SK-N-SH (cell line): ENCODE data around the gene PROM2. TPM values are rescaled to one million over a fixed set of nuclear protein-coding genes. Genes with fewer than 3 reads are reported as not detected.

Source experiments
- CTCF ChIA-PET: fragments of 300-600, 350-600 bp; formaldehyde crosslinking; extraction: SDS; loops from one replicate; lab custom pipeline; 2021; lab: Yijun Ruan, JAX
- POLR2A ChIA-PET: fragments of 350-600 bp; sonication (Branson Sonifier 250); formaldehyde crosslinking; extraction: SDS; loops from one replicate; lab custom pipeline; 2020; ENCODE audit warnings: antibody characterized with exemption, inconsistent platforms; lab: Yijun Ruan, JAX
- DNase-seq: peaks from one replicate; pipeline ENCODE4 v3.0.0; 2012
- H2AFZ ChIP-seq: fragments of 200-600 bp; sonication (generic); 2 replicates; pipeline ENCODE4 v1.8.1; 2016; ENCODE audit warnings: antibody characterized with exemption, mild to moderate bottlenecking, low read depth
- H3F3A ChIP-seq: fragments of 200-600 bp; sonication (generic); replicated peaks from 2 replicates; pipeline ENCODE3; 2016; ENCODE audit warnings: antibody characterized with exemption, mild to moderate bottlenecking; ENCODE audit not compliant: insufficient read depth
- H3K27ac ChIP-seq, 2 experiments: fragments of 200-500 bp in 1 of 2; fragments of 200-600 bp in 1 of 2; sonication (Bioruptor generic) in 1 of 2; sonication (generic), shearing (Covaris generic) in 1 of 2; 2 replicates each; pipeline versions ENCODE4 v1.5.1 to v1.6.1; 2014 to 2016; ENCODE audit warnings: low read depth in 2 of 2, inconsistent platforms in 1 of 2, low read length in 1 of 2, mild to moderate bottlenecking in 1 of 2, mixed read lengths in 1 of 2
- H3K27me3 ChIP-seq: fragments of 200-600 bp; sonication (generic), shearing (Covaris generic); 2 replicates; pipeline ENCODE4 v1.6.1; 2016; ENCODE audit warnings: mixed run types; ENCODE audit not compliant: insufficient read depth
- H3K36me3 ChIP-seq, 2 experiments: fragments of 200-500 bp in 1 of 2; fragments of 200-600 bp in 1 of 2; sonication (Bioruptor generic) in 1 of 2; sonication (generic) in 1 of 2; replicated peaks in 1 of 2; 2 replicates each; pipeline versions ENCODE3 to v1.5.1; 2014 to 2016; ENCODE audit warnings: low read length in 1 of 2, mild to moderate bottlenecking in 1 of 2; ENCODE audit not compliant: insufficient read depth in 2 of 2, control insufficient read depth in 1 of 2
- H3K4me1 ChIP-seq, 2 experiments: fragments of 200-500 bp in 1 of 2; fragments of 200-600 bp in 1 of 2; sonication (Bioruptor generic) in 1 of 2; sonication (generic), shearing (Covaris generic) in 1 of 2; 2 replicates each; pipeline versions ENCODE4 v1.5.1 to v1.6.1; 2014 to 2016; ENCODE audit warnings: low read depth in 1 of 2, low read length in 1 of 2, mixed run types in 1 of 2; ENCODE audit not compliant: insufficient read depth in 2 of 2, control insufficient read depth in 1 of 2
- H3K4me2 ChIP-seq: fragments of 200-600 bp; sonication (generic), shearing (Covaris generic); 2 replicates; pipeline ENCODE4 v1.6.1; 2017; ENCODE audit warnings: mixed run types
- H3K4me3 ChIP-seq, 2 experiments: fragments of 200-500 bp in 1 of 2; fragments of 200-600 bp in 1 of 2; sonication (Bioruptor generic) in 1 of 2; sonication (generic), shearing (Covaris generic) in 1 of 2; 2 replicates each; pipeline versions ENCODE4 v1.5.1 to v1.8.1; 2014 to 2016; ENCODE audit warnings: low read depth in 2 of 2, inconsistent platforms in 1 of 2, low read length in 1 of 2, mild to moderate bottlenecking in 1 of 2, mixed read lengths in 1 of 2, moderate library complexity in 1 of 2
- H3K79me2 ChIP-seq: fragments of 200-600 bp; sonication (generic); 2 replicates; pipeline ENCODE4 v1.8.1; 2017; ENCODE audit warnings: mild to moderate bottlenecking; ENCODE audit not compliant: insufficient read depth
- H3K9ac ChIP-seq: fragments of 200-600 bp; sonication (generic); 2 replicates; pipeline ENCODE4 v1.6.1; 2017; ENCODE audit warnings: mixed run types
- H3K9me2 ChIP-seq: fragments of 200-600 bp; sonication (generic); 2 replicates; pipeline ENCODE4 v1.6.1; 2017; ENCODE audit warnings: mixed run types
- H3K9me3 ChIP-seq: fragments of 200-600 bp; sonication (generic); 2 replicates; pipeline ENCODE4 v1.6.1; 2017; ENCODE audit warnings: mixed run types, mild to moderate bottlenecking, moderate library complexity
- H4K20me1 ChIP-seq: fragments of 200-600 bp; sonication (generic); 2 replicates; pipeline ENCODE4 v1.6.1; 2017; ENCODE audit warnings: mild to moderate bottlenecking, mixed run types; ENCODE audit not compliant: insufficient read depth
- CTCF ChIP-seq: fragments of 200-600 bp; sonication (generic); IDR thresholded peaks from 2 replicates; pipeline ENCODE4 v1.6.1; 2017; ENCODE audit warnings: antibody characterized with exemption, mild to moderate bottlenecking, moderate library complexity
- EP300 ChIP-seq, 2 experiments: IDR thresholded peaks; 2 replicates each; pipeline versions ENCODE4 v1.4.0 to v1.6.1; 2012; ENCODE audit warnings: borderline replicate concordance in 1 of 2, low read depth in 1 of 2, low read length in 1 of 2
- EZH2phosphoT487 ChIP-seq: fragments of 200-600 bp; sonication (generic); IDR thresholded peaks from 2 replicates; pipeline ENCODE4 v1.6.1; 2017; ENCODE audit warnings: low read depth, mixed run types, mild to moderate bottlenecking, antibody characterized with exemption, moderate library complexity, borderline replicate concordance
- FOSL2 ChIP-seq: IDR thresholded peaks from 2 replicates; pipeline ENCODE4 v1.4.0; 2012; ENCODE audit warnings: low read depth, mild to moderate bottlenecking, moderate library complexity, borderline replicate concordance
- FOXJ3 ChIP-seq: sonication (generic); formaldehyde crosslinking; IDR thresholded peaks from 2 replicates; pipeline ENCODE4 v1.5.1; 2020; ENCODE audit warnings: mild to moderate bottlenecking, missing genetic modification reagents
- FOXM1 ChIP-seq: IDR thresholded peaks from 2 replicates; pipeline ENCODE4 v1.4.0; 2012; ENCODE audit warnings: low read depth, mild to moderate bottlenecking
- PBX3 ChIP-seq: IDR thresholded peaks from 2 replicates; pipeline ENCODE4; 2012
- RAD21 ChIP-seq: IDR thresholded peaks from 2 replicates; pipeline ENCODE4 v1.6.1; 2012; ENCODE audit warnings: mild to moderate bottlenecking, low read length
- REST ChIP-seq: IDR thresholded peaks from 2 replicates; pipeline ENCODE4 v1.6.1; 2012; ENCODE audit warnings: mild to moderate bottlenecking, low read depth, low read length, moderate library complexity
- SIN3A ChIP-seq: IDR thresholded peaks from 2 replicates; pipeline ENCODE4 v1.6.1; 2012; ENCODE audit warnings: low read depth, mild to moderate bottlenecking, low read length, moderate library complexity, borderline replicate concordance
- SMC3 ChIP-seq: IDR thresholded peaks from 2 replicates; pipeline ENCODE4 v1.6.1; 2012; ENCODE audit warnings: low read depth, low read length, improper control_type of control experiment
- TCF12 ChIP-seq: IDR thresholded peaks from 2 replicates; pipeline ENCODE4 v1.4.0; 2012
- TEAD4 ChIP-seq: IDR thresholded peaks from 2 replicates; pipeline ENCODE4 v1.4.0; 2012; ENCODE audit warnings: mild to moderate bottlenecking, borderline replicate concordance; ENCODE audit not compliant: insufficient read depth
- USF1 ChIP-seq: IDR thresholded peaks from 2 replicates; pipeline ENCODE4 v1.4.0; 2012; ENCODE audit warnings: low read depth, borderline replicate concordance
- YY1 ChIP-seq: IDR thresholded peaks from 2 replicates; pipeline ENCODE4 v1.4.0; 2012; ENCODE audit warnings: low read depth, mild to moderate bottlenecking
- WGBS: methylation state at CpG from one replicate; pipeline ENCODE4 v1.1.6; 2017; ENCODE audit warnings: low lambda C conversion rate; 5-methylcytosine and 5-hydroxymethylcytosine counted together
- polyA plus RNA-seq, 3 experiments: library from polyadenylated mRNA; depleted of rRNA; stranded (reverse); fragments of >200 nt; gene quantifications; 2 replicates each; pipeline ENCODE4 v1.2.3, GENCODE V29; 2012
- TF ChIP-seq, protein P1 (sequence below): fragments of 150-350 bp; IDR thresholded peaks from 2 replicates; pipeline ENCODE4 v1.6.1; 2017; ENCODE audit warnings: antibody characterized with exemption, low read length, low read depth, borderline replicate concordance

PROM2 gene
- polyA plus RNA-seq, 1 of the 3 experiments (the other 2 are of a cell fraction) = 0.38 TPM

- ChIA-PET POLR2A (no interaction called here), CTCF (interaction anchor here (1.0 to 2.9 kb wide), 4 partner anchors 11 to 97 kb away, joined by 3 to 8 read pairs (median 6); no protein-coding TSS in a partner anchor)
- TF ChIP-seq USF1 (no peak), SMC3 (peak; percentile 33; the same call in 1 of the 2 replicates), RAD21 (peak; percentile 48), CTCF (peak; percentile 46), TCF12 (no peak)
- TF ChIP-seq, all 33 proteins: peak for 3
- H3F3A ChIP-seq = no peaks in the 10 kb centered on the region
- H2AFZ ChIP-seq = no peak overlapping the region
- H3K9me3 ChIP-seq = no peaks in the 10 kb centered on the region
- no peak overlapping the region for H3K27ac ChIP-seq
- no peaks in the 10 kb centered on the region for H3K27me3 ChIP-seq
- no peaks in the 10 kb centered on the region for H3K9me2 ChIP-seq
- no peaks in the 10 kb centered on the region for H3K79me2 ChIP-seq
- H3K4me3 ChIP-seq = no peak overlapping the region
- 60% methylated on average over 24 of the region's 26 CpGs for WGBS
- DNase-seq = peak; percentile 79
- H4K20me1 ChIP-seq = no peaks in the 10 kb centered on the region
- H3K36me3 ChIP-seq = no peaks in the 10 kb centered on the region
- H3K9ac ChIP-seq = no peak overlapping the region
- H3K4me1 ChIP-seq = no peaks in the 10 kb centered on the region
- H3K4me2 ChIP-seq = no peak overlapping the region
These were observed 49.3 kb downstream of the PROM2 start for GRCh38 chr2:95323347-95324155.

- no peaks in the 10 kb centered on the region for H3K9me3 ChIP-seq
- no peaks in the 10 kb centered on the region for H3K36me3 ChIP-seq
- no peaks in the 10 kb centered on the region for H3K27me3 ChIP-seq
- no peak for DNase-seq
- no peak overlapping the region for H3K9ac ChIP-seq
- POLR2A ChIA-PET = no interaction called here
- CTCF ChIA-PET = interaction anchor here (1.0 to 2.9 kb wide), 4 partner anchors 12 to 93 kb away, joined by 3 to 7 read pairs (median 4); no protein-coding TSS in a partner anchor
- H3K9me2 ChIP-seq = no peaks in the 10 kb centered on the region
- no peak for TF ChIP-seq REST
- no peak for TF ChIP-seq FOXM1
- TF ChIP-seq SMC3 = no peak
- TF ChIP-seq FOSL2 = no peak
- no peak for TF ChIP-seq YY1
- TF ChIP-seq FOXJ3 (CRISPR knock-in tag) = no peak
- TF ChIP-seq USF1 = no peak
- no peak for TF ChIP-seq SIN3A
- no peak for TF ChIP-seq TEAD4
- TF ChIP-seq, protein P1, sequence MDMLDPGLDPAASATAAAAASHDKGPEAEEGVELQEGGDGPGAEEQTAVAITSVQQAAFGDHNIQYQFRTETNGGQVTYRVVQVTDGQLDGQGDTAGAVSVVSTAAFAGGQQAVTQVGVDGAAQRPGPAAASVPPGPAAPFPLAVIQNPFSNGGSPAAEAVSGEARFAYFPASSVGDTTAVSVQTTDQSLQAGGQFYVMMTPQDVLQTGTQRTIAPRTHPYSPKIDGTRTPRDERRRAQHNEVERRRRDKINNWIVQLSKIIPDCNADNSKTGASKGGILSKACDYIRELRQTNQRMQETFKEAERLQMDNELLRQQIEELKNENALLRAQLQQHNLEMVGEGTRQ = no peak
- no peak for TF ChIP-seq PBX3
- TF ChIP-seq EP300 (IDR thresholded peaks at IDR 0.05; ENCODE audit: borderline replicate concordance in 1 of 2, low read depth in 1 of 2, low read length in 1 of 2) = no peak
- TF ChIP-seq EZH2phosphoT487 = no peak
- no peaks in the 10 kb centered on the region for H3K4me1 ChIP-seq
- no peak overlapping the region for H3K27ac ChIP-seq
- H4K20me1 ChIP-seq = no peaks in the 10 kb centered on the region
- WGBS = 84% methylated on average over 13 of the region's 13 CpGs
- H3K4me2 ChIP-seq = no peak overlapping the region
- H3K4me3 ChIP-seq = no peak overlapping the region
- no peak overlapping the region for H2AFZ ChIP-seq
- H3F3A ChIP-seq = no peaks in the 10 kb centered on the region
- no peaks in the 10 kb centered on the region for H3K79me2 ChIP-seq
These were observed 50.8 kb downstream of the PROM2 start for GRCh38 chr2:95325026-95325425.
